ENCODE measurements around the gene SERPINA10.

- TF ChIP-seq FOXA1 (IDR thresholded peaks at IDR 0.05), result no peak
- TF ChIP-seq PKNOX1 (IDR thresholded peaks at IDR 0.05), result no peak
- no peak for TF ChIP-seq BHLHE40 (IDR thresholded peaks at IDR 0.05; ENCODE audit: borderline replicate concordance)
- no peak for TF ChIP-seq CTBP1 (IDR thresholded peaks at IDR 0.05; ENCODE audit: borderline replicate concordance)
- TF ChIP-seq SUZ12 (IDR thresholded peaks at IDR 0.05), result no peak
- no peak for TF ChIP-seq FOXK2 (IDR thresholded peaks at IDR 0.05)
- no peak for TF ChIP-seq FOXM1 (IDR thresholded peaks at IDR 0.05; ENCODE audit: borderline replicate concordance)
- no peak for TF ChIP-seq TARDBP (IDR thresholded peaks at IDR 0.05)
- TF ChIP-seq LEF1 (IDR thresholded peaks at IDR 0.05; ENCODE audit: borderline replicate concordance), result no peak
- no peak for TF ChIP-seq ZNF384 (IDR thresholded peaks at IDR 0.05)
- TF ChIP-seq SP1 (IDR thresholded peaks at IDR 0.05), result no peak
- no peak for TF ChIP-seq NFRKB (IDR thresholded peaks at IDR 0.05)
- no peak for TF ChIP-seq ARNT (IDR thresholded peaks at IDR 0.05)
- no peak for TF ChIP-seq ELF4 (IDR thresholded peaks at IDR 0.05)
Measured at GRCh38 chr14:94292872-94293577, at the start of gene SERPINA10.

All from HEK293T (cell line).